HEK293 (cell line): ENCODE measurements around the gene MFSD11.

Experiments used
- HOXA7 ChIP-seq: sonication (generic); formaldehyde crosslinking; IDR thresholded peaks from 2 replicates; pipeline ENCODE4 v1.8.1; 2022; ENCODE audit warnings: missing genetic modification reagents, borderline replicate concordance
- KLF8 ChIP-seq: fragments of 450-650 bp; formaldehyde crosslinking; IDR thresholded peaks from 2 replicates; pipeline ENCODE4 v1.5.1; 2016; ENCODE audit warnings: missing biosample characterization, missing genetic modification characterization
- ZBTB17 ChIP-seq: fragments of 450-650 bp; formaldehyde crosslinking; IDR thresholded peaks from 2 replicates; pipeline ENCODE4 v1.5.1; 2016; ENCODE audit warnings: missing biosample characterization, missing genetic modification characterization
- ZEB2 ChIP-seq: fragments of 450-650 bp; formaldehyde crosslinking; IDR thresholded peaks from 2 replicates; pipeline ENCODE4 v1.5.1; 2016; ENCODE audit warnings: missing biosample characterization, missing genetic modification characterization
- ZFP3 ChIP-seq: fragments of 450-650 bp; formaldehyde crosslinking; IDR thresholded peaks from 2 replicates; pipeline ENCODE4 v1.5.1; 2016; ENCODE audit warnings: low read depth, missing biosample characterization, missing genetic modification characterization
- ZNF112 ChIP-seq: fragments of 450-650 bp; formaldehyde crosslinking; IDR thresholded peaks from 2 replicates; pipeline ENCODE4 v1.5.0; 2017; ENCODE audit warnings: missing biosample characterization, missing genetic modification characterization
- ZNF211 ChIP-seq: fragments of 450-650 bp; formaldehyde crosslinking; IDR thresholded peaks from 2 replicates; pipeline ENCODE4 v1.5.1; 2016; ENCODE audit warnings: low read depth, missing biosample characterization, missing genetic modification characterization
- ZNF223 ChIP-seq: fragments of 450-650 bp; formaldehyde crosslinking; IDR thresholded peaks from 2 replicates; pipeline ENCODE4 v1.5.1; 2016; ENCODE audit warnings: missing biosample characterization, missing genetic modification characterization
- ZNF37A ChIP-seq: fragments of 450-650 bp; IDR thresholded peaks from 2 replicates; pipeline ENCODE4 v1.5.1; 2018; ENCODE audit warnings: missing biosample characterization, missing genetic modification characterization
- ZNF558 ChIP-seq: fragments of 450-650 bp; formaldehyde crosslinking; IDR thresholded peaks from 2 replicates; pipeline ENCODE4 v1.5.1; 2016; ENCODE audit warnings: missing biosample characterization, missing genetic modification characterization
- ZNF629 ChIP-seq: fragments of 450-650 bp; formaldehyde crosslinking; IDR thresholded peaks from 2 replicates; pipeline ENCODE4 v1.5.1; 2017; ENCODE audit warnings: missing biosample characterization, missing genetic modification characterization
- ZNF670 ChIP-seq: fragments of 450-650 bp; formaldehyde crosslinking; IDR thresholded peaks from 2 replicates; pipeline ENCODE4 v1.5.1; 2016; ENCODE audit warnings: missing biosample characterization, missing genetic modification characterization, low read depth
- ZNF677 ChIP-seq: fragments of 450-650 bp; IDR thresholded peaks from 2 replicates; pipeline ENCODE4 v1.5.0; 2018; ENCODE audit warnings: missing biosample characterization, mild to moderate bottlenecking, missing genetic modification characterization, moderate library complexity
- ZNF776 ChIP-seq: fragments of 450-650 bp; formaldehyde crosslinking; IDR thresholded peaks from 2 replicates; pipeline ENCODE4 v1.5.0; 2017; ENCODE audit warnings: missing biosample characterization, missing genetic modification characterization, borderline replicate concordance
- ZNF777 ChIP-seq: fragments of 450-650 bp; formaldehyde crosslinking; IDR thresholded peaks from 2 replicates; pipeline ENCODE4 v1.5.1; 2017; ENCODE audit warnings: missing biosample characterization, missing genetic modification characterization, borderline replicate concordance
- ZNF785 ChIP-seq: fragments of 450-650 bp; formaldehyde crosslinking; IDR thresholded peaks from 2 replicates; pipeline ENCODE4 v1.5.1; 2016; ENCODE audit warnings: missing biosample characterization, missing genetic modification characterization
- ZXDB ChIP-seq: fragments of 450-650 bp; formaldehyde crosslinking; IDR thresholded peaks from 2 replicates; pipeline ENCODE4 v1.5.1; 2016; ENCODE audit warnings: missing biosample characterization, missing genetic modification characterization
- TF ChIP-seq, protein P1 (sequence below): fragments of 450-650 bp; IDR thresholded peaks from 2 replicates; pipeline ENCODE4 v1.5.1; 2018; ENCODE audit warnings: missing biosample characterization, missing genetic modification characterization
- TF ChIP-seq, protein P2 (sequence below): fragments of 450-650 bp; formaldehyde crosslinking; IDR thresholded peaks from 2 replicates; pipeline ENCODE4 v1.5.1; 2017; ENCODE audit warnings: missing biosample characterization, missing genetic modification characterization
- TF ChIP-seq, protein P3 (sequence below): fragments of 450-650 bp; formaldehyde crosslinking; IDR thresholded peaks from 2 replicates; pipeline ENCODE4 v1.5.1; 2016; ENCODE audit warnings: missing biosample characterization, missing genetic modification characterization
- TF ChIP-seq, protein P4 (sequence below): fragments of 450-650 bp; formaldehyde crosslinking; IDR thresholded peaks from 2 replicates; pipeline ENCODE4 v1.5.1; 2016; ENCODE audit warnings: missing biosample characterization, missing genetic modification characterization, borderline replicate concordance
- TF ChIP-seq, protein P5 (sequence below): fragments of 450-650 bp; formaldehyde crosslinking; IDR thresholded peaks from 2 replicates; pipeline ENCODE4 v1.5.1; 2016; ENCODE audit warnings: missing biosample characterization, missing genetic modification characterization, low read depth
- TF ChIP-seq, protein P6 (sequence below): fragments of 450-650 bp; formaldehyde crosslinking; IDR thresholded peaks from 2 replicates; pipeline ENCODE4 v1.5.1; 2016; ENCODE audit warnings: missing biosample characterization, missing genetic modification characterization

Gene MFSD11

DNA sequence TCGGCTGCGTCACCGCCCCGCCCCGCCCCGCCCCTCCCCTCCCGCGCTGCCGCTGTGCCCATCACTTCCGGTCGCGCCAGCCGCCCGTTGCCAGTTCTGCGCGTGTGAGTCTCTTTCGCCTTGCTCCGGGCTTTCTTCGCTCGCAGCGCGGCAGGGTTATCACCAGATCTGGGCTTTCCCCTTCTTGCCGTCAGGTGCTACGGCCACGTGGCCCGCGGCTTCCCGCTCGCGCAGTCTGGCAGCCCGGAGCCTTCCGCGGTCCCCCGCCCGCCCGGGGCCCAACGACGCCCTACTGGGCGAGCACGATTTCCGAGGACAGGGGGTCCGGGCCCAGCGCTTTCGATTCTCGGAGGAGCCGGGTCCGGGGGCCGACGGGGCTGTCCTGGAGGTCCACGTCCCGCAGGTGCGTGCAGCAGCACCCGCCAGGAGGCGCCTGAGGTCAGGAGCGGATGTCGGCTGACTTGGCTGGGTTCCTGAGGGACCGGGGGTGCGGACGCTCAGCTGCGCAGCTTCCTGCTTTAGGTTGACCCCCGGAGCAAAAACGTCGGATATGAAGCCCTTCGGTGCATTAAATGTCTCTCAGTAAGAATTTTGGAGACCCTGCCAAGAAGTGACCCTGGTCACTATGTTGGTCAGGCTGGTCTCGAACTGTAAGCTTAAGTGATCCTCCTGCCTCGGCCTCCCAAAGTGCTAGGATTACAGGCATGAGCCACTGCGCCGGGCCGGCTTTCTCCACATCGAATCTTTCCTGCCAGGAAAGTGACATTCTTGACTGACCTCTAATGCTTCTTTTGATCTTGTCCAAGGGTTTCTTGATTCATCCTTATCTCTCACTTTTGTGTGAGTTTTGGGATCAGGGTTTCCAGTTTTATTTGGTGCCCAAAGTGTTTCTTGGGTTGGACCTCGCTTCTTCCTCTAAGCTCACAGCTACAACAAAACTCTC is 10.9 kb upstream of the MFSD11 start, which contains the start of gene METTL23 (continued):
- TF ChIP-seq, protein P1, sequence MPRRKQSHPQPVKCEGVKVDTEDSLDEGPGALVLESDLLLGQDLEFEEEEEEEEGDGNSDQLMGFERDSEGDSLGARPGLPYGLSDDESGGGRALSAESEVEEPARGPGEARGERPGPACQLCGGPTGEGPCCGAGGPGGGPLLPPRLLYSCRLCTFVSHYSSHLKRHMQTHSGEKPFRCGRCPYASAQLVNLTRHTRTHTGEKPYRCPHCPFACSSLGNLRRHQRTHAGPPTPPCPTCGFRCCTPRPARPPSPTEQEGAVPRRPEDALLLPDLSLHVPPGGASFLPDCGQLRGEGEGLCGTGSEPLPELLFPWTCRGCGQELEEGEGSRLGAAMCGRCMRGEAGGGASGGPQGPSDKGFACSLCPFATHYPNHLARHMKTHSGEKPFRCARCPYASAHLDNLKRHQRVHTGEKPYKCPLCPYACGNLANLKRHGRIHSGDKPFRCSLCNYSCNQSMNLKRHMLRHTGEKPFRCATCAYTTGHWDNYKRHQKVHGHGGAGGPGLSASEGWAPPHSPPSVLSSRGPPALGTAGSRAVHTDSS (tag by site-specific recombination): 0 out of 2 replicates have a peak, but pooled peaks have one; percentile 11
- peak; percentile 61; the same call in 1 of the 2 replicates for TF ChIP-seq ZNF629
- TF ChIP-seq ZXDB: peak; percentile 42
- no peak for TF ChIP-seq ZNF670 (tag by site-specific recombination)
- TF ChIP-seq ZNF211 (tag by site-specific recombination): no peak
- TF ChIP-seq, protein P2, sequence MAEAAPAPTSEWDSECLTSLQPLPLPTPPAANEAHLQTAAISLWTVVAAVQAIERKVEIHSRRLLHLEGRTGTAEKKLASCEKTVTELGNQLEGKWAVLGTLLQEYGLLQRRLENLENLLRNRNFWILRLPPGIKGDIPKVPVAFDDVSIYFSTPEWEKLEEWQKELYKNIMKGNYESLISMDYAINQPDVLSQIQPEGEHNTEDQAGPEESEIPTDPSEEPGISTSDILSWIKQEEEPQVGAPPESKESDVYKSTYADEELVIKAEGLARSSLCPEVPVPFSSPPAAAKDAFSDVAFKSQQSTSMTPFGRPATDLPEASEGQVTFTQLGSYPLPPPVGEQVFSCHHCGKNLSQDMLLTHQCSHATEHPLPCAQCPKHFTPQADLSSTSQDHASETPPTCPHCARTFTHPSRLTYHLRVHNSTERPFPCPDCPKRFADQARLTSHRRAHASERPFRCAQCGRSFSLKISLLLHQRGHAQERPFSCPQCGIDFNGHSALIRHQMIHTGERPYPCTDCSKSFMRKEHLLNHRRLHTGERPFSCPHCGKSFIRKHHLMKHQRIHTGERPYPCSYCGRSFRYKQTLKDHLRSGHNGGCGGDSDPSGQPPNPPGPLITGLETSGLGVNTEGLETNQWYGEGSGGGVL (tag by site-specific recombination): no peak
- TF ChIP-seq ZNF558 (tag by site-specific recombination): no peak
- TF ChIP-seq ZEB2: peak; percentile 70; the same call in 1 of the 2 replicates
- TF ChIP-seq, protein P3, sequence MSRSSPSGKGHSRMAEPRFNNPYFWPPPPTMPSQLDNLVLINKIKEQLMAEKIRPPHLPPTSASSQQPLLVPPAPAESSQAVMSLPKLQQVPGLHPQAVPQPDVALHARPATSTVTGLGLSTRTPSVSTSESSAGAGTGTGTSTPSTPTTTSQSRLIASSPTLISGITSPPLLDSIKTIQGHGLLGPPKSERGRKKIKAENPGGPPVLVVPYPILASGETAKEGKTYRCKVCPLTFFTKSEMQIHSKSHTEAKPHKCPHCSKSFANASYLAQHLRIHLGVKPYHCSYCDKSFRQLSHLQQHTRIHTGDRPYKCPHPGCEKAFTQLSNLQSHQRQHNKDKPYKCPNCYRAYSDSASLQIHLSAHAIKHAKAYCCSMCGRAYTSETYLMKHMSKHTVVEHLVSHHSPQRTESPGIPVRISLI: no peak
- TF ChIP-seq ZNF785: no peak
- TF ChIP-seq ZNF112 (tag by site-specific recombination): no peak
- no peak for TF ChIP-seq HOXA7 (CRISPR knock-in tag)
- TF ChIP-seq ZNF776: no peak
- TF ChIP-seq, protein P4, sequence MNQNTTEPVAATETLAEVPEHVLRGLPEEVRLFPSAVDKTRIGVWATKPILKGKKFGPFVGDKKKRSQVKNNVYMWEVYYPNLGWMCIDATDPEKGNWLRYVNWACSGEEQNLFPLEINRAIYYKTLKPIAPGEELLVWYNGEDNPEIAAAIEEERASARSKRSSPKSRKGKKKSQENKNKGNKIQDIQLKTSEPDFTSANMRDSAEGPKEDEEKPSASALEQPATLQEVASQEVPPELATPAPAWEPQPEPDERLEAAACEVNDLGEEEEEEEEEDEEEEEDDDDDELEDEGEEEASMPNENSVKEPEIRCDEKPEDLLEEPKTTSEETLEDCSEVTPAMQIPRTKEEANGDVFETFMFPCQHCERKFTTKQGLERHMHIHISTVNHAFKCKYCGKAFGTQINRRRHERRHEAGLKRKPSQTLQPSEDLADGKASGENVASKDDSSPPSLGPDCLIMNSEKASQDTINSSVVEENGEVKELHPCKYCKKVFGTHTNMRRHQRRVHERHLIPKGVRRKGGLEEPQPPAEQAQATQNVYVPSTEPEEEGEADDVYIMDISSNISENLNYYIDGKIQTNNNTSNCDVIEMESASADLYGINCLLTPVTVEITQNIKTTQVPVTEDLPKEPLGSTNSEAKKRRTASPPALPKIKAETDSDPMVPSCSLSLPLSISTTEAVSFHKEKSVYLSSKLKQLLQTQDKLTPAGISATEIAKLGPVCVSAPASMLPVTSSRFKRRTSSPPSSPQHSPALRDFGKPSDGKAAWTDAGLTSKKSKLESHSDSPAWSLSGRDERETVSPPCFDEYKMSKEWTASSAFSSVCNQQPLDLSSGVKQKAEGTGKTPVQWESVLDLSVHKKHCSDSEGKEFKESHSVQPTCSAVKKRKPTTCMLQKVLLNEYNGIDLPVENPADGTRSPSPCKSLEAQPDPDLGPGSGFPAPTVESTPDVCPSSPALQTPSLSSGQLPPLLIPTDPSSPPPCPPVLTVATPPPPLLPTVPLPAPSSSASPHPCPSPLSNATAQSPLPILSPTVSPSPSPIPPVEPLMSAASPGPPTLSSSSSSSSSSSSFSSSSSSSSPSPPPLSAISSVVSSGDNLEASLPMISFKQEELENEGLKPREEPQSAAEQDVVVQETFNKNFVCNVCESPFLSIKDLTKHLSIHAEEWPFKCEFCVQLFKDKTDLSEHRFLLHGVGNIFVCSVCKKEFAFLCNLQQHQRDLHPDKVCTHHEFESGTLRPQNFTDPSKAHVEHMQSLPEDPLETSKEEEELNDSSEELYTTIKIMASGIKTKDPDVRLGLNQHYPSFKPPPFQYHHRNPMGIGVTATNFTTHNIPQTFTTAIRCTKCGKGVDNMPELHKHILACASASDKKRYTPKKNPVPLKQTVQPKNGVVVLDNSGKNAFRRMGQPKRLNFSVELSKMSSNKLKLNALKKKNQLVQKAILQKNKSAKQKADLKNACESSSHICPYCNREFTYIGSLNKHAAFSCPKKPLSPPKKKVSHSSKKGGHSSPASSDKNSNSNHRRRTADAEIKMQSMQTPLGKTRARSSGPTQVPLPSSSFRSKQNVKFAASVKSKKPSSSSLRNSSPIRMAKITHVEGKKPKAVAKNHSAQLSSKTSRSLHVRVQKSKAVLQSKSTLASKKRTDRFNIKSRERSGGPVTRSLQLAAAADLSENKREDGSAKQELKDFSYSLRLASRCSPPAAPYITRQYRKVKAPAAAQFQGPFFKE (tag by site-specific recombination): no peak
- TF ChIP-seq ZNF223 (tag by site-specific recombination): no peak
- TF ChIP-seq, protein P5, sequence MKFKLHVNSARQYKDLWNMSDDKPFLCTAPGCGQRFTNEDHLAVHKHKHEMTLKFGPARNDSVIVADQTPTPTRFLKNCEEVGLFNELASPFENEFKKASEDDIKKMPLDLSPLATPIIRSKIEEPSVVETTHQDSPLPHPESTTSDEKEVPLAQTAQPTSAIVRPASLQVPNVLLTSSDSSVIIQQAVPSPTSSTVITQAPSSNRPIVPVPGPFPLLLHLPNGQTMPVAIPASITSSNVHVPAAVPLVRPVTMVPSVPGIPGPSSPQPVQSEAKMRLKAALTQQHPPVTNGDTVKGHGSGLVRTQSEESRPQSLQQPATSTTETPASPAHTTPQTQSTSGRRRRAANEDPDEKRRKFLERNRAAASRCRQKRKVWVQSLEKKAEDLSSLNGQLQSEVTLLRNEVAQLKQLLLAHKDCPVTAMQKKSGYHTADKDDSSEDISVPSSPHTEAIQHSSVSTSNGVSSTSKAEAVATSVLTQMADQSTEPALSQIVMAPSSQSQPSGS (tag by site-specific recombination): no peak
- 0 out of 2 replicates have a peak, but pooled peaks have one; percentile 23 for TF ChIP-seq ZBTB17 (tag by site-specific recombination)
- peak; percentile 68; the same call in 1 of the 2 replicates for TF ChIP-seq KLF8 (tag by site-specific recombination)
- TF ChIP-seq, protein P6, sequence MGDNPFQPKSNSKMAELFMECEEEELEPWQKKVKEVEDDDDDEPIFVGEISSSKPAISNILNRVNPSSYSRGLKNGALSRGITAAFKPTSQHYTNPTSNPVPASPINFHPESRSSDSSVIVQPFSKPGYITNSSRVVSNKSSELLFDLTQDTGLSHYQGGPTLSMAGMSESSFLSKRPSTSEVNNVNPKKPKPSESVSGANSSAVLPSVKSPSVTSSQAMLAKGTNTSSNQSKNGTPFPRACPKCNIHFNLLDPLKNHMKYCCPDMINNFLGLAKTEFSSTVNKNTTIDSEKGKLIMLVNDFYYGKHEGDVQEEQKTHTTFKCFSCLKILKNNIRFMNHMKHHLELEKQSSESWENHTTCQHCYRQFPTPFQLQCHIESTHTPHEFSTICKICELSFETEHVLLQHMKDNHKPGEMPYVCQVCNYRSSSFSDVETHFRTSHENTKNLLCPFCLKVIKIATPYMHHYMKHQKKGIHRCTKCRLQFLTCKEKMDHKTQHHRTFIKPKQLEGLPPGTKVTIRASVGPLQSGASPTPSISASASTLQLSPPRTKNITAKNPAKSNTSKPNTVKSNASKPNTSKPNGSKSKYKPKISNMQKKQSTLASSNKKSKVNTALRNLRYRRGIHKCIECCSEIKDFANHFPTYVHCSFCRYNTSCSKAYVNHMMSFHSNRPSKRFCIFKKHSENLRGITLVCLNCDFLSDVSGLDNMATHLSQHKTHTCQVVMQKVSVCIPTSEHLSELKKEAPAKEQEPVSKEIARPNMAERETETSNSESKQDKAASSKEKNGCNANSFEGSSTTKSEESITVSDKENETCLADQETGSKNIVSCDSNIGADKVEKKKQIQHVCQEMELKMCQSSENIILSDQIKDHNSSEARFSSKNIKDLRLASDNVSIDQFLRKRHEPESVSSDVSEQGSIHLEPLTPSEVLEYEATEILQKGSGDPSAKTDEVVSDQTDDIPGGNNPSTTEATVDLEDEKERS (tag by site-specific recombination): no peak
- no peak for TF ChIP-seq ZNF677 (tag by site-specific recombination)
- TF ChIP-seq ZNF37A (tag by site-specific recombination): no peak
- 0 out of 2 replicates have a peak, but pooled peaks have one; percentile 33 for TF ChIP-seq ZNF777
- no peak for TF ChIP-seq ZFP3 (tag by site-specific recombination)
